H9 (cell line): ENCODE data around the gene CENPM. TPM values are rescaled to one million over a fixed set of nuclear protein-coding genes. Genes with fewer than 3 reads are reported as not detected.

Source experiments
- DNase-seq: peaks from one replicate; pipeline ENCODE4 v3.0.0-alpha.2; 2017
- H2AFZ ChIP-seq: one replicate; pipeline ENCODE4 v1.6.1; 2013; ENCODE audit warnings: mild to moderate bottlenecking, low read length, control low read depth, moderate library complexity
- H2AK5ac ChIP-seq: 2 replicates; pipeline ENCODE4 v1.6.1; 2013; ENCODE audit warnings: low read length, control low read depth, mixed read lengths; ENCODE audit not compliant: insufficient read length
- H2BK120ac ChIP-seq: one replicate; pipeline ENCODE4 v1.6.1; 2013; ENCODE audit warnings: low read depth, mild to moderate bottlenecking, low read length, control low read depth, inconsistent platforms; ENCODE audit not compliant: poor library complexity, severe bottlenecking
- H2BK12ac ChIP-seq: 2 replicates; pipeline ENCODE4 v1.6.1; 2013; ENCODE audit warnings: low read length, control low read depth, mixed read lengths, low read depth; ENCODE audit not compliant: insufficient read length
- H2BK15ac ChIP-seq: 2 replicates; pipeline ENCODE4 v1.6.1; 2013; ENCODE audit warnings: low read depth, low read length, control low read depth
- H2BK20ac ChIP-seq: one replicate; pipeline ENCODE4 v1.6.1; 2013; ENCODE audit warnings: low read depth, mild to moderate bottlenecking, low read length, control low read depth, inconsistent platforms; ENCODE audit not compliant: poor library complexity, severe bottlenecking
- H2BK5ac ChIP-seq: 2 replicates; pipeline ENCODE4 v1.6.1; 2013; ENCODE audit warnings: low read length, control low read depth, mixed read lengths; ENCODE audit not compliant: insufficient read length
- H3K14ac ChIP-seq: 2 replicates; pipeline ENCODE4 v1.6.1; 2013; ENCODE audit warnings: low read length, control low read depth; ENCODE audit not compliant: insufficient read depth
- H3K18ac ChIP-seq: 2 replicates; pipeline ENCODE4 v1.6.1; 2013; ENCODE audit warnings: low read depth, mild to moderate bottlenecking, mixed read lengths, low read length, control low read depth; ENCODE audit not compliant: insufficient read length
- H3K23ac ChIP-seq: 2 replicates; pipeline ENCODE4 v1.6.1; 2013; ENCODE audit warnings: low read length, control low read depth, mixed read lengths, low read depth; ENCODE audit not compliant: insufficient read length
- H3K23me2 ChIP-seq: 2 replicates; pipeline ENCODE4 v1.6.1; 2013; ENCODE audit warnings: low read depth, mild to moderate bottlenecking, mixed read lengths, low read length, control low read depth; ENCODE audit not compliant: insufficient read length, poor library complexity, severe bottlenecking
- H3K27ac ChIP-seq: 2 replicates; pipeline ENCODE4 v1.5.1; 2013; ENCODE audit warnings: low read length, control low read depth, mixed read lengths, low read depth; ENCODE audit not compliant: insufficient read length
- H3K27me3 ChIP-seq: 2 replicates; pipeline ENCODE4 v1.6.1; 2013; ENCODE audit warnings: low read length, control low read depth, inconsistent platforms; ENCODE audit not compliant: insufficient read depth
- H3K4ac ChIP-seq: 2 replicates; pipeline ENCODE4 v1.6.1; 2013; ENCODE audit warnings: low read depth, mild to moderate bottlenecking, control low read depth, inconsistent platforms, low read length, moderate library complexity
- H3K4me1 ChIP-seq: 2 replicates; pipeline ENCODE4 v1.6.1; 2013; ENCODE audit warnings: low read length, control low read depth, inconsistent platforms; ENCODE audit not compliant: insufficient read depth
- H3K4me2 ChIP-seq: 2 replicates; pipeline ENCODE4 v1.6.1; 2013; ENCODE audit warnings: low read length, control low read depth, mixed read lengths; ENCODE audit not compliant: insufficient read length, insufficient read depth
- H3K56ac ChIP-seq: 2 replicates; pipeline ENCODE4 v1.6.1; 2013; ENCODE audit warnings: low read depth, mild to moderate bottlenecking, mixed read lengths, low read length, control low read depth; ENCODE audit not compliant: insufficient read length
- H3K79me1 ChIP-seq: 2 replicates; pipeline ENCODE4 v1.6.1; 2013; ENCODE audit warnings: low read depth, mild to moderate bottlenecking, moderate library complexity, low read length, control low read depth, inconsistent platforms; ENCODE audit not compliant: insufficient read depth, poor library complexity, severe bottlenecking
- H3K79me2 ChIP-seq: 2 replicates; pipeline ENCODE4 v1.6.1; 2013; ENCODE audit warnings: low read length, control low read depth, inconsistent platforms; ENCODE audit not compliant: insufficient read depth
- H3K9ac ChIP-seq: 2 replicates; pipeline ENCODE4 v1.6.1; 2013; ENCODE audit warnings: low read length, control low read depth, mixed read lengths; ENCODE audit not compliant: insufficient read length; ENCODE audit errors: extremely low read depth
- H3K9me3 ChIP-seq: one replicate; pipeline ENCODE4 v1.6.1; 2013; ENCODE audit warnings: low read depth, low read length, inconsistent platforms; ENCODE audit not compliant: control insufficient read depth
- H3T11ph ChIP-seq: one replicate; pipeline ENCODE4 v1.6.1; 2013; ENCODE audit warnings: mild to moderate bottlenecking, low read length, control low read depth, inconsistent platforms
- H4K20me1 ChIP-seq: one replicate; pipeline ENCODE4 v1.6.1; 2013; ENCODE audit not compliant: control insufficient read depth, insufficient read length, insufficient read depth
- H4K5ac ChIP-seq: 2 replicates; pipeline ENCODE4 v1.6.1; 2013; ENCODE audit warnings: low read depth, mild to moderate bottlenecking, mixed read lengths, low read length, control low read depth; ENCODE audit not compliant: insufficient read length
- H4K8ac ChIP-seq: replicated peaks from 2 replicates; pipeline ENCODE4 v1.6.1; 2013; ENCODE audit warnings: low read length, control low read depth, mixed read lengths, low read depth; ENCODE audit not compliant: insufficient read length
- H4K91ac ChIP-seq: 2 replicates; pipeline ENCODE4 v1.6.1; 2013; ENCODE audit warnings: low read depth, mild to moderate bottlenecking, moderate library complexity, mixed read lengths, low read length, control low read depth; ENCODE audit not compliant: insufficient read length
- H3K27ac Mint-ChIP-seq, 3 experiments: 2 replicates in 2 of 3; 3 replicates in 1 of 3; pipeline ENCODE4 v1.8.0; 2020 to 2021; ENCODE audit warnings: mixed read lengths in 3 of 3, mild to moderate bottlenecking in 1 of 3, moderate library complexity in 1 of 3
- H3K27me3 Mint-ChIP-seq: 2 replicates; pipeline ENCODE4 v1.8.0; 2021; ENCODE audit warnings: low read depth, mild to moderate bottlenecking, moderate library complexity, mixed read lengths
- H3K36me3 Mint-ChIP-seq, 3 experiments: 2 replicates in 2 of 3; 3 replicates in 1 of 3; pipeline ENCODE4 v1.8.0; 2020 to 2021; ENCODE audit warnings: low read depth in 3 of 3, mixed read lengths in 3 of 3; ENCODE audit not compliant: insufficient read depth in 1 of 3
- H3K4me1 Mint-ChIP-seq, 2 experiments: 2 replicates each; pipeline ENCODE4 v1.8.0; 2020; ENCODE audit warnings: mixed read lengths in 2 of 2
- H3K4me3 Mint-ChIP-seq, 2 experiments: 2 replicates in 1 of 2; 3 replicates in 1 of 2; pipeline ENCODE4 v1.8.0; 2020 to 2021; ENCODE audit warnings: mild to moderate bottlenecking in 2 of 2, mixed read lengths in 2 of 2, moderate library complexity in 1 of 2
- H3K9me3 Mint-ChIP-seq, 2 experiments: 2 replicates in 1 of 2; 3 replicates in 1 of 2; pipeline ENCODE4 v1.8.0; 2020; ENCODE audit warnings: mild to moderate bottlenecking in 2 of 2, mixed read lengths in 2 of 2, moderate library complexity in 1 of 2
- WGBS: extraction: QIAGEN DNeasy Blood & Tissue Kit; methylation state at CpG from one replicate; pipeline ENCODE4 v1.1.7; 2013; ENCODE audit warnings: missing lambda C conversion rate, low lambda C conversion rate, mixed read lengths; ENCODE audit not compliant: insufficient read length; ENCODE audit errors: extremely low coverage; 5-methylcytosine and 5-hydroxymethylcytosine counted together
- total RNA-seq: library from RNA; stranded (reverse); gene quantifications from 2 replicates; pipeline ENCODE4 v1.2.1, GENCODE V29; 2021
- TF ChIP-seq, protein P1 (sequence below): fragments of 200-600 bp; sonication (generic); conservative IDR thresholded peaks from 3 replicates; pipeline ENCODE4 v1.8.0; 2021; ENCODE audit warnings: antibody characterized with exemption, mild to moderate bottlenecking

The CENPM gene
- total RNA-seq, 1 experiment from 2014 or later, result 36.5 TPM

GRCh38 chr22:41922940-41923594, 23.9 kb downstream of the CENPM start:
- Histone ChIP-seq H3K9me3 (no peaks in the 10 kb centered on the region), H3T11ph (no peak overlapping the region), H3K79me2 (no peaks in the 10 kb centered on the region), H2BK5ac (no peak overlapping the region), H3K27ac (no peak overlapping the region), H3K9ac (no peak overlapping the region), H3K14ac (no peak overlapping the region), H2BK120ac (no peak overlapping the region), H4K20me1 (no peaks in the 10 kb centered on the region), H3K27me3 (peaks cover 13% of the 10 kb centered on the region), H3K18ac (no peak overlapping the region), H4K91ac (no peak overlapping the region), H3K56ac (no peak overlapping the region), H4K5ac (no peak overlapping the region), H2BK12ac (no peak overlapping the region), H3K4me1 (peaks cover 3% of the 10 kb centered on the region; the same call in 1 of the 2 replicates), H3K23ac (no peak overlapping the region), H2BK15ac (no peak overlapping the region), H3K79me1 (no peaks in the 10 kb centered on the region), H3K23me2 (peaks cover 10% of the 10 kb centered on the region), H2AK5ac (no peak overlapping the region), H3K4ac (no peak overlapping the region), H4K8ac (no peak overlapping the region), H3K4me2 (no peak overlapping the region), H2AFZ (no peak overlapping the region), H2BK20ac (no peak overlapping the region)
- no peak overlapping the region for H3K4me3 Mint-ChIP-seq
- DNase-seq, result no peak
- no peak overlapping the region for H3K27ac Mint-ChIP-seq
- peaks cover 0 to 4% (median 3%) of the 10 kb centered on the region in 3 experiments; a peak in 4 of 7 replicates for H3K36me3 Mint-ChIP-seq
- TF ChIP-seq, protein P1, sequence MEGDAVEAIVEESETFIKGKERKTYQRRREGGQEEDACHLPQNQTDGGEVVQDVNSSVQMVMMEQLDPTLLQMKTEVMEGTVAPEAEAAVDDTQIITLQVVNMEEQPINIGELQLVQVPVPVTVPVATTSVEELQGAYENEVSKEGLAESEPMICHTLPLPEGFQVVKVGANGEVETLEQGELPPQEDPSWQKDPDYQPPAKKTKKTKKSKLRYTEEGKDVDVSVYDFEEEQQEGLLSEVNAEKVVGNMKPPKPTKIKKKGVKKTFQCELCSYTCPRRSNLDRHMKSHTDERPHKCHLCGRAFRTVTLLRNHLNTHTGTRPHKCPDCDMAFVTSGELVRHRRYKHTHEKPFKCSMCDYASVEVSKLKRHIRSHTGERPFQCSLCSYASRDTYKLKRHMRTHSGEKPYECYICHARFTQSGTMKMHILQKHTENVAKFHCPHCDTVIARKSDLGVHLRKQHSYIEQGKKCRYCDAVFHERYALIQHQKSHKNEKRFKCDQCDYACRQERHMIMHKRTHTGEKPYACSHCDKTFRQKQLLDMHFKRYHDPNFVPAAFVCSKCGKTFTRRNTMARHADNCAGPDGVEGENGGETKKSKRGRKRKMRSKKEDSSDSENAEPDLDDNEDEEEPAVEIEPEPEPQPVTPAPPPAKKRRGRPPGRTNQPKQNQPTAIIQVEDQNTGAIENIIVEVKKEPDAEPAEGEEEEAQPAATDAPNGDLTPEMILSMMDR, result no peak
- peaks cover 80% of the 10 kb centered on the region for H3K27me3 Mint-ChIP-seq
- WGBS, result no CpG with 5 or more reads among the region's 4 CpGs
- H3K4me1 Mint-ChIP-seq, result peaks cover 7 to 14% of the 10 kb centered on the region in 2 experiments
- no peaks in the 10 kb centered on the region for H3K9me3 Mint-ChIP-seq
